SU-DHL-6 (cell line): ENCODE data around the gene IKBKG.

ENCODE experiments used
- H2AFZ ChIP-seq: fragments of 200-600 bp; sonication (generic); 2 replicates; pipeline ENCODE4 v1.6.1; 2014; ENCODE audit warnings: low read depth, mild to moderate bottlenecking, moderate library complexity, mixed read lengths, antibody characterized with exemption, low read length; ENCODE audit not compliant: severe bottlenecking
- H3F3A ChIP-seq: fragments of 200-600 bp; shearing (Covaris generic); 2 replicates; pipeline ENCODE4 v1.6.0; 2016; ENCODE audit warnings: antibody characterized with exemption, mild to moderate bottlenecking; ENCODE audit not compliant: insufficient read depth
- H3K27ac ChIP-seq: fragments of 200-600 bp; sonication (generic); 2 replicates; pipeline ENCODE4 v1.5.1; 2016; ENCODE audit warnings: low read depth, mild to moderate bottlenecking, low read length, moderate library complexity, mixed read lengths
- H3K27me3 ChIP-seq: fragments of 200-600 bp; sonication (generic), shearing (Covaris generic); 2 replicates; pipeline ENCODE4 v1.6.0; 2014; ENCODE audit warnings: mild to moderate bottlenecking, low read length
- H3K36me3 ChIP-seq: fragments of 200-600 bp; sonication (generic); 2 replicates; pipeline ENCODE4 v1.6.1; 2014; ENCODE audit warnings: mild to moderate bottlenecking, low read length, mixed read lengths
- H3K4me2 ChIP-seq: fragments of 300-600, 200-600 bp; shearing (Covaris generic), sonication (generic); 2 replicates; pipeline ENCODE4 v1.6.0; 2014; ENCODE audit warnings: low read length, low read depth, mild to moderate bottlenecking; ENCODE audit not compliant: poor library complexity, severe bottlenecking
- H3K4me3 ChIP-seq: fragments of 200-600 bp; sonication (generic); 2 replicates; pipeline ENCODE4 v1.5.1; 2014; ENCODE audit warnings: antibody characterized with exemption, low read length, mild to moderate bottlenecking, mixed read lengths; ENCODE audit not compliant: insufficient read depth, poor library complexity, severe bottlenecking
- H3K79me2 ChIP-seq: fragments of 200-600 bp; sonication (generic); 2 replicates; pipeline ENCODE4 v1.6.1; 2014; ENCODE audit warnings: mild to moderate bottlenecking, low read length, moderate library complexity; ENCODE audit not compliant: insufficient read depth
- H3K9ac ChIP-seq: fragments of 200-600 bp; sonication (generic); 2 replicates; pipeline ENCODE4 v1.7.0; 2014; ENCODE audit warnings: mild to moderate bottlenecking, low read length
- H3K9me2 ChIP-seq: fragments of 200-600 bp; sonication (generic); replicated peaks from 2 replicates; pipeline ENCODE4 v1.6.1; 2014; ENCODE audit warnings: low read length; ENCODE audit not compliant: insufficient read depth
- H3K9me3 ChIP-seq: fragments of 200-600 bp; sonication (generic); 2 replicates; pipeline ENCODE4 v1.6.1; 2014; ENCODE audit warnings: low read length, mixed read lengths; ENCODE audit not compliant: insufficient read depth
- H4K20me1 ChIP-seq: fragments of 200-600 bp; sonication (generic); 2 replicates; pipeline ENCODE4 v1.6.1; 2014; ENCODE audit warnings: low read depth, mild to moderate bottlenecking, antibody characterized with exemption, low read length, moderate library complexity, mixed read lengths
- CTCF ChIP-seq: fragments of 200-600 bp; sonication (generic); IDR thresholded peaks from one replicate; pipeline ENCODE4 v1.5.1; 2017; ENCODE audit warnings: antibody characterized with exemption, mild to moderate bottlenecking, low read length, moderate library complexity; ENCODE audit not compliant: insufficient read depth, poor library complexity, severe bottlenecking
- EZH2phosphoT487 ChIP-seq: fragments of 200-600 bp; sonication (generic), shearing (Covaris generic); conservative IDR thresholded peaks from 2 replicates; pipeline ENCODE4 v1.6.1; 2018; ENCODE audit warnings: mild to moderate bottlenecking, antibody characterized with exemption, low read length, moderate library complexity, mixed read lengths

IKBKG gene

DNA sequence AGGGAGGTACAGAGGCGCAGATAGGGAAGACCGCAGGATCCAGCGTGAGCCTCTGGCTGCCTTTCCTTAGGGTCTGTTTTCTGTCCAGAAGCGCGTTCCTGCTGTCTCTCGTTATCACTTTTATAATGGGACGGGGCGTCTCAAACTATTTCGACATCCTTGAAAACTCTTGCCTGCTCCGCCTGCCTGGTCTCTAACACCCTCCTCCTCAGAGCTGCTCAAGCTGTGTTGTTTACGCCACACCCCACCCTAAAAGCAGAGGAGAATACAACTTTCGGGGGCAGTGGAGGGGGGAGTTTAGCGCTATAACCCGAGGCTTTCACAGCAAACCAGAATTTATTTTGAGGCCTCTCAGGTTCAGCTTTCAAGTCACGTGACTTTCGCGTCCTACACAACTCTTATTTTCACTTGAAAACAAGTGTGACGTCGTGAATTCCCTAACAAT is 30.7 kb upstream of the IKBKG start:
- no peak for TF ChIP-seq CTCF
- no peak for TF ChIP-seq EZH2phosphoT487
- no peaks in the 10 kb centered on the region for H4K20me1 ChIP-seq
- peak overlapping the region; percentile 38; the same call in 1 of the 2 replicates for H3K9ac ChIP-seq

DNA sequence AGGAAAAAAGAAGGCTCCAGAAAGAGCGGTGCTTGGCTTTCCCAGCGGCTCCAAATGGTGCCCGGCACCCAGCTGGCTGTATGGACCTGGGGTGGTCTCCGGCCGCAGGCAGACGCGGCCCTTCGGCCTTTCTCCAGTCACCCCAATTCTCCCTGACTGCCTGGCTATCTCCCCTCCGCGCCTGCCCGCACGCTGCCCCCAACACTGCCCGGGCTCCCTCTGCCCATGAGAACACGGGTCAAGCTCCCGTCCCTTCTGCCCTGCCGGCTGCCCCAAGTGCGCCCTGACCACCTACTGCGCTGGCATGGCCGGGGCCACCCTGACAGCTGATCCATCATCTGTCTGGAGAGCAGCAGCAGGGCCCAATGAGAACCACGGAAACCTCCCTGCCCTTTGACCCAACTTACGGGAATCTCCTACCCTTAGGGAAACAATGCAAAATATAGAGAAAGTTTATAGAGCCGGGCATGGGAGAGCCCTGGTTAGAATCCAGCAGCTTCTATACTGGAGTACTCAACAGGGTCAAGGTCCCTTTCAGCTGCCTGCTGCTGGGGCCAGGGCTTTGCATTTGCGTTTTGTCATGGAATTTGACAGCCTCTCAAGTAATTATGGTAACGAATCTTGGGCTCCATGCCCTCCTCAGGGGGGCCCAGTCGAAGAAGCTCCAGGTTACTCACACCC is 30.2 kb upstream of the IKBKG start:
- Histone ChIP-seq H3K27ac (no peak overlapping the region), H3K36me3 (no peaks in the 10 kb centered on the region), H3K9me3 (no peaks in the 10 kb centered on the region), H3K9me2 (no peaks in the 10 kb centered on the region), H3K4me3 (no peak overlapping the region), H3K9ac (no peak overlapping the region), H3F3A (no peaks in the 10 kb centered on the region), H3K4me2 (no peak overlapping the region), H4K20me1 (no peaks in the 10 kb centered on the region), H3K27me3 (no peaks in the 10 kb centered on the region), H2AFZ (no peak overlapping the region), H3K79me2 (no peaks in the 10 kb centered on the region)
- no peak for TF ChIP-seq EZH2phosphoT487
- no peak for TF ChIP-seq CTCF

More for the DNA sequence above, 30.7 kb upstream of the IKBKG start:
- Histone ChIP-seq H3K27ac (no peak overlapping the region), H3K36me3 (no peaks in the 10 kb centered on the region), H3K4me3 (peak overlapping the region; percentile 50), H3K79me2 (no peaks in the 10 kb centered on the region), H3K9me3 (no peaks in the 10 kb centered on the region), H3K9me2 (no peaks in the 10 kb centered on the region), H2AFZ (peak overlapping the region; percentile 8), H3K4me2 (peak overlapping the region; percentile 60), H3K27me3 (no peaks in the 10 kb centered on the region), H3F3A (no peaks in the 10 kb centered on the region)

GRCh38 chrX:154519389-154519788 is 28.0 kb upstream of the IKBKG start:
- H3F3A ChIP-seq: no peaks in the 10 kb centered on the region
- no peak overlapping the region for H3K4me2 ChIP-seq
- H2AFZ ChIP-seq: no peak overlapping the region
- no peaks in the 10 kb centered on the region for H4K20me1 ChIP-seq
- H3K9ac ChIP-seq: no peak overlapping the region
- H3K9me2 ChIP-seq: no peaks in the 10 kb centered on the region
- H3K36me3 ChIP-seq: no peaks in the 10 kb centered on the region
- H3K79me2 ChIP-seq: no peaks in the 10 kb centered on the region
- H3K27me3 ChIP-seq: no peaks in the 10 kb centered on the region
- no peak for TF ChIP-seq EZH2phosphoT487
- no peak for TF ChIP-seq CTCF
- H3K9me3 ChIP-seq: no peaks in the 10 kb centered on the region
- H3K4me3 ChIP-seq: no peak overlapping the region
- no peak overlapping the region for H3K27ac ChIP-seq
